K562 (cell line): Measurements from ENCODE around the gene MAP4. TPM values are rescaled to one million over a fixed set of nuclear protein-coding genes. Genes with fewer than 3 reads are reported as not detected.

Experiments used
- CBX8 ChIP-seq: fragments of 200-600 bp; sonication (generic); IDR thresholded peaks from 2 replicates; pipeline ENCODE4 v1.6.1; 2012; ENCODE audit warnings: borderline replicate concordance, mixed run types, low read depth, mild to moderate bottlenecking, moderate library complexity, mixed read lengths, low read length, control low read depth, inconsistent platforms; ENCODE audit not compliant: poor library complexity, severe bottlenecking; ENCODE audit errors: extremely low read depth
- ETV1 ChIP-seq: fragments of 450-650 bp; conservative IDR thresholded peaks from 2 replicates; pipeline ENCODE4 v1.6.1; 2016; ENCODE audit warnings: missing genetic modification characterization, control low read depth, low read depth, missing compliant biosample characterization
- FOXM1 ChIP-seq, 2 experiments: fragments of 450-650 bp in 1 of 2; sonication (generic) in 1 of 2; formaldehyde crosslinking in 1 of 2; IDR thresholded peaks; 2 replicates each; pipeline versions ENCODE4 v1.6.1 to v1.9.0; 2017 to 2022; ENCODE audit warnings: low read depth in 2 of 2, mild to moderate bottlenecking in 2 of 2, missing genetic modification reagents in 1 of 2, moderate library complexity in 1 of 2
- FOXP4 ChIP-seq: sonication (generic); formaldehyde crosslinking; IDR thresholded peaks from 2 replicates; pipeline ENCODE4 v1.8.0; 2022; ENCODE audit warnings: mild to moderate bottlenecking, missing genetic modification reagents, borderline replicate concordance
- FUS ChIP-seq: fragments of 200-400 bp; formaldehyde crosslinking; optimal IDR thresholded peaks from 2 replicates; pipeline ENCODE3; 2017; ENCODE audit warnings: low read depth, low read length
- HMGXB4 ChIP-seq: sonication (generic); formaldehyde crosslinking; IDR thresholded peaks from 2 replicates; pipeline ENCODE4 v1.8.1; 2023; ENCODE audit warnings: mild to moderate bottlenecking, missing genetic modification reagents
- LCOR ChIP-seq: sonication (generic); formaldehyde crosslinking; IDR thresholded peaks from 2 replicates; pipeline ENCODE4 v1.8.0; 2022; ENCODE audit warnings: mild to moderate bottlenecking, missing genetic modification reagents
- NFATC3 ChIP-seq: fragments of 450-650 bp; IDR thresholded peaks from 2 replicates; pipeline ENCODE4 v1.6.1; 2017; ENCODE audit warnings: mild to moderate bottlenecking
- NR3C1 ChIP-seq: sonication (generic); formaldehyde crosslinking; IDR thresholded peaks from 2 replicates; pipeline ENCODE4 v1.8.1; 2022; ENCODE audit warnings: missing genetic modification reagents
- PML ChIP-seq: IDR thresholded peaks from 2 replicates; pipeline ENCODE4 v1.6.1; 2012; ENCODE audit warnings: low read length, inconsistent platforms
- POLR3G ChIP-seq: IDR thresholded peaks from 2 replicates; pipeline ENCODE4 v1.6.1; 2011; ENCODE audit not compliant: insufficient read length, insufficient replicate concordance; ENCODE audit errors: extremely low read depth
- TAF9B ChIP-seq: fragments of 450-650 bp; IDR thresholded peaks from 2 replicates; pipeline ENCODE4 v1.6.1; 2018; ENCODE audit warnings: mild to moderate bottlenecking; ENCODE audit not compliant: partially characterized antibody
- TBP ChIP-seq: optimal IDR thresholded peaks from 2 replicates; pipeline ENCODE3; 2011; ENCODE audit warnings: low read depth, low read length, improper control_type of control experiment
- U2AF1 ChIP-seq: fragments of 200-400 bp; formaldehyde crosslinking; optimal IDR thresholded peaks from 2 replicates; pipeline ENCODE3; 2017; ENCODE audit warnings: mild to moderate bottlenecking, low read depth, low read length, moderate library complexity
- USF2 ChIP-seq: sonication (generic); formaldehyde crosslinking; IDR thresholded peaks from 2 replicates; pipeline ENCODE4 v1.5.0; 2020; ENCODE audit warnings: missing genetic modification reagents
- ZBED1 ChIP-seq: IDR thresholded peaks from 2 replicates; pipeline ENCODE4 v1.6.1; 2014
- ZNF197 ChIP-seq: fragments of 200-800 bp; sonication (Bioruptor generic); IDR thresholded peaks from 2 replicates; pipeline ENCODE4 v1.6.1; 2016; ENCODE audit warnings: low read depth, missing genetic modification characterization, missing compliant biosample characterization
- ZNF224 ChIP-seq: sonication (generic); formaldehyde crosslinking; IDR thresholded peaks from 2 replicates; pipeline ENCODE4 v1.8.0; 2022; ENCODE audit warnings: mild to moderate bottlenecking, missing genetic modification reagents
- ZNF24 ChIP-seq: fragments of 450-650 bp; IDR thresholded peaks from 2 replicates; pipeline ENCODE4 v1.6.1; 2016
- ZNF431 ChIP-seq: sonication (generic); formaldehyde crosslinking; IDR thresholded peaks from 2 replicates; pipeline ENCODE4 v1.8.0; 2022; ENCODE audit warnings: mild to moderate bottlenecking, missing genetic modification reagents
- ZNF512 ChIP-seq: IDR thresholded peaks from 2 replicates; pipeline ENCODE4 v1.6.1; 2016; ENCODE audit warnings: missing genetic modification characterization, missing compliant biosample characterization
- ZNF644 ChIP-seq: fragments of 200-800 bp; sonication (Bioruptor generic); IDR thresholded peaks from 2 replicates; pipeline ENCODE4 v1.6.1; 2016; ENCODE audit warnings: low read depth, missing genetic modification characterization, missing compliant biosample characterization
- polyA plus RNA-seq, 8 experiments: library from polyadenylated mRNA; depleted of rRNA in 4 of 8; stranded (reverse) in 5 of 8; unstranded in 3 of 8; fragments of >200 nt; fragmentation: Nextera tagmentation in 2 of 8; fragmentation: Illumina TruSeq in 1 of 8; extraction: Ambion mirVana in 2 of 8; extraction: Trizol in 1 of 8; gene quantifications; 2 replicates each; pipeline versions ENCODE4 v1.2.1 to v1.2.3, GENCODE V29; 2011 to 2014; ENCODE audit warnings: inconsistent platforms in 1 of 8, missing spikeins in 1 of 8
- total RNA-seq, 7 experiments: library from RNA; depleted of rRNA in 6 of 7; stranded (reverse); fragments of >200 nt in 6 of 7; fragmentation: Illumina TruSeq in 2 of 7; extraction: Trizol in 2 of 7; gene quantifications; 2 replicates each; pipeline versions ENCODE4 v1.2.1 to v1.2.3, GENCODE V29; 2011 to 2021; ENCODE audit warnings: low replicate concordance in 1 of 7

The MAP4 gene
- total and polyA plus RNA-seq, 9 of the 15 experiments (the other 6 are each of a cell fraction or from before 2014, with no cell fraction given): 13.3 to 141 (median 36.8) TPM

- TF ChIP-seq ZBED1 (no peak), PML (peak; percentile 34; the same call in 1 of the 2 replicates), NFATC3 (no peak), ZNF24 (peak; percentile 43; the same call in 1 of the 2 replicates), ZNF512 (tag) (no peak), FUS (peak; percentile 89), ETV1 (no peak), CBX8 (no peak), LCOR (peak; percentile 1; the same call in 1 of the 2 replicates), FOXP4 (CRISPR knock-in tag) (0 out of 2 replicates have a peak, but pooled peaks have one; percentile 53), ZNF644 (tag) (no peak), TBP (peak; percentile 59), HMGXB4 (0 out of 2 replicates have a peak, but pooled peaks have one; percentile 29), POLR3G (no peak), ZNF431 (CRISPR knock-in tag) (0 out of 2 replicates have a peak, but pooled peaks have one; percentile 20), FOXM1 (IDR thresholded peaks at IDR 0.05; ENCODE audit: low read depth) (no peak), FOXM1 (CRISPR knock-in tag; IDR thresholded peaks at IDR 0.05; ENCODE audit: low read depth) (0 out of 2 replicates have a peak, but pooled peaks have one; percentile 77), ZNF224 (peak; percentile 63; the same call in 1 of the 2 replicates), NR3C1 (CRISPR knock-in tag) (peak; percentile 49; the same call in 1 of the 2 replicates), TAF9B (no peak), ZNF197 (CRISPR knock-in tag) (peak; percentile 56; the same call in 1 of the 2 replicates), U2AF1 (peak; percentile 49), USF2 (CRISPR knock-in tag) (peak; percentile 77)
Observed at GRCh38 chr3:47802734-47803479, 213.3 kb downstream of the MAP4 start, which contains the start of gene DHX30 (continued).
